HG02678 (cell line): Measurements from ENCODE around the gene AUH.

Experiments
- ATAC-seq: cut with Tn5 transposase; IDR thresholded peaks from one replicate; pipeline ENCODE4 v1.9.1; 2021; ENCODE audit warnings: mild to moderate bottlenecking, moderate library complexity; ENCODE audit not compliant: unreplicated experiment

Gene AUH

GRCh38 chr9:91301161-91301560 is 60.6 kb downstream of the AUH start:
- no peak for ATAC-seq

- no peak for ATAC-seq
Measured at GRCh38 chr9:91298311-91298710, 63.4 kb downstream of the AUH start.

GRCh38 chr9:91297306-91297705 is 64.4 kb downstream of the AUH start:
- no peak for ATAC-seq

GRCh38 chr9:91296354-91296753 is 65.4 kb downstream of the AUH start:
- no peak for ATAC-seq

GRCh38 chr9:91295357-91295756 is 66.4 kb downstream of the AUH start:
- ATAC-seq = no peak

- ATAC-seq = no peak
Measured at GRCh38 chr9:91291866-91292265, 69.9 kb downstream of the AUH start.

- no peak for ATAC-seq
Measured at GRCh38 chr9:91289244-91289643, 72.5 kb downstream of the AUH start.

- ATAC-seq = no peak
Measured at GRCh38 chr9:91285729-91286353, 75.9 kb downstream of the AUH start.

- ATAC-seq = no peak
Measured at GRCh38 chr9:91282292-91282691, 79.4 kb downstream of the AUH start.

GRCh38 chr9:91279296-91280204 is 82.2 kb downstream of the AUH start:
- ATAC-seq = no peak

- ATAC-seq = no peak
Measured at GRCh38 chr9:91276513-91276912, 85.2 kb downstream of the AUH start.

GRCh38 chr9:91275655-91276054 is 86.1 kb downstream of the AUH start:
- no peak for ATAC-seq

GRCh38 chr9:91274949-91275492 is 86.7 kb downstream of the AUH start:
- ATAC-seq = no peak

GRCh38 chr9:91273853-91274552 is 87.7 kb downstream of the AUH start:
- ATAC-seq = no peak

- no peak for ATAC-seq
Measured at GRCh38 chr9:91271156-91271555, 90.6 kb downstream of the AUH start.

- no peak for ATAC-seq
Measured at GRCh38 chr9:91269907-91270491, 91.7 kb downstream of the AUH start.

GRCh38 chr9:91266448-91266847 is 95.3 kb downstream of the AUH start:
- no peak for ATAC-seq

- no peak for ATAC-seq
Measured at GRCh38 chr9:91265514-91265913, 96.2 kb downstream of the AUH start.

GRCh38 chr9:91261417-91261816 is 100.3 kb downstream of the AUH start:
- ATAC-seq = no peak

- ATAC-seq = no peak
Measured at GRCh38 chr9:91259162-91259561, 102.6 kb downstream of the AUH start.

GRCh38 chr9:91258451-91258850 is 103.3 kb downstream of the AUH start:
- ATAC-seq = no peak
